ENCODE results near the gene STK39. TPM values are rescaled to one million over a fixed set of nuclear protein-coding genes. Genes with fewer than 3 reads are reported as not detected.

Gene STK39
- total and polyA plus RNA-seq, 2 experiments from 2014 or later = 3.2 to 14.6 TPM

GRCh38 chr2:168002021-168002553 is 245.3 kb downstream of the STK39 start:
- Histone ChIP-seq H3K9me2 (ENCODE audit: insufficient read depth) (no peaks in the 10 kb centered on the region), H3K36me3 (ENCODE audit: low read depth) (no peaks in the 10 kb centered on the region), H3K27me3 (replicated peaks; ENCODE audit: insufficient read depth) (no peaks in the 10 kb centered on the region), H3K4me1 (ENCODE audit: insufficient read depth) (peaks cover 11% of the 10 kb centered on the region), H2AFZ (no peak overlapping the region), H3K9ac (no peak overlapping the region), H4K20me1 (ENCODE audit: insufficient read depth) (no peaks in the 10 kb centered on the region), H3F3A (ENCODE audit: insufficient read depth) (no peaks in the 10 kb centered on the region), H3K9me3 (ENCODE audit: low read depth) (no peaks in the 10 kb centered on the region), H3K4me3 (no peak overlapping the region), H3K27ac (no peak overlapping the region), H3K4me2 (ENCODE audit: unreplicated experiment) (no peak overlapping the region), H3K79me2 (ENCODE audit: insufficient read depth) (no peaks in the 10 kb centered on the region)
- TF ChIP-seq EZH2phosphoT487 (IDR thresholded peaks at IDR 0.05; ENCODE audit: insufficient read depth, low read depth) (no peak), EZH2 (IDR thresholded peaks at IDR 0.05; ENCODE audit: insufficient read depth, poor library complexity, severe bottlenecking) (no peak)
- WGBS, 2 experiments (ENCODE audit: low coverage in 1 of 2, low lambda C conversion rate in 2 of 2, missing lambda C conversion rate in 2 of 2) = 49 to 54% methylated on average over 2 of the region's 2 CpGs
- in situ Hi-C loops (cut with MboI) = no loop called here
- peak; percentile 59 for DNase-seq

GRCh38 chr2:167992278-167992677 is 255.1 kb downstream of the STK39 start:
- in situ Hi-C loops (cut with MboI) = no loop called here

GRCh38 chr2:167990062-167990461 is 257.3 kb downstream of the STK39 start:
- TF ChIP-seq EZH2phosphoT487 (IDR thresholded peaks at IDR 0.05; ENCODE audit: insufficient read depth, low read depth) = no peak
- no peak for TF ChIP-seq EZH2 (IDR thresholded peaks at IDR 0.05; ENCODE audit: insufficient read depth, poor library complexity, severe bottlenecking)
- no peak overlapping the region for H2AFZ ChIP-seq

More at GRCh38 chr2:167992278-167992677, 255.1 kb downstream of the STK39 start:
- no peaks in the 10 kb centered on the region for H3K79me2 ChIP-seq (ENCODE audit: insufficient read depth)
- H3K4me2 ChIP-seq (ENCODE audit: unreplicated experiment) = no peak overlapping the region
- H3K27ac ChIP-seq = no peak overlapping the region
- H3K27me3 ChIP-seq (replicated peaks; ENCODE audit: insufficient read depth) = no peaks in the 10 kb centered on the region
- no peaks in the 10 kb centered on the region for H3K36me3 ChIP-seq (ENCODE audit: low read depth)
- no peaks in the 10 kb centered on the region for H3K4me1 ChIP-seq (ENCODE audit: insufficient read depth)
- no peak overlapping the region for H3K4me3 ChIP-seq
- TF ChIP-seq EZH2 (IDR thresholded peaks at IDR 0.05; ENCODE audit: insufficient read depth, poor library complexity, severe bottlenecking) (no peak), EZH2phosphoT487 (IDR thresholded peaks at IDR 0.05; ENCODE audit: insufficient read depth, low read depth) (no peak)
- H3K9ac ChIP-seq = no peak overlapping the region
- DNase-seq = no peak
- no peaks in the 10 kb centered on the region for H3F3A ChIP-seq (ENCODE audit: insufficient read depth)
- 100% methylated on average over 1 of the region's 1 CpG for WGBS, 2 experiments (ENCODE audit: low coverage in 1 of 2, low lambda C conversion rate in 2 of 2, missing lambda C conversion rate in 2 of 2)
- no peak overlapping the region for H2AFZ ChIP-seq
- no peaks in the 10 kb centered on the region for H3K9me2 ChIP-seq (ENCODE audit: insufficient read depth)
- no peaks in the 10 kb centered on the region for H4K20me1 ChIP-seq (ENCODE audit: insufficient read depth)
- no peaks in the 10 kb centered on the region for H3K9me3 ChIP-seq (ENCODE audit: low read depth)

GRCh38 chr2:167988296-167988695 is 259.1 kb downstream of the STK39 start:
- no peaks in the 10 kb centered on the region for H3K27me3 ChIP-seq (replicated peaks; ENCODE audit: insufficient read depth)
- no peaks in the 10 kb centered on the region for H3K79me2 ChIP-seq (ENCODE audit: insufficient read depth)
- H3K9ac ChIP-seq = no peak overlapping the region
- no peak for DNase-seq
- TF ChIP-seq EZH2phosphoT487 (IDR thresholded peaks at IDR 0.05; ENCODE audit: insufficient read depth, low read depth) (no peak), EZH2 (IDR thresholded peaks at IDR 0.05; ENCODE audit: insufficient read depth, poor library complexity, severe bottlenecking) (no peak)
- no peaks in the 10 kb centered on the region for H3K36me3 ChIP-seq (ENCODE audit: low read depth)
- H2AFZ ChIP-seq = no peak overlapping the region
- H3K9me3 ChIP-seq (ENCODE audit: low read depth) = no peaks in the 10 kb centered on the region
- no peaks in the 10 kb centered on the region for H3K4me1 ChIP-seq (ENCODE audit: insufficient read depth)
- no peaks in the 10 kb centered on the region for H3F3A ChIP-seq (ENCODE audit: insufficient read depth)
- no peak overlapping the region for H3K4me3 ChIP-seq
- no peaks in the 10 kb centered on the region for H3K9me2 ChIP-seq (ENCODE audit: insufficient read depth)
- WGBS, 2 experiments (ENCODE audit: low coverage in 1 of 2, low lambda C conversion rate in 2 of 2, missing lambda C conversion rate in 2 of 2) = 89 to 100% methylated on average over 2 of the region's 2 CpGs
- no peak overlapping the region for H3K27ac ChIP-seq
- H3K4me2 ChIP-seq (ENCODE audit: unreplicated experiment) = no peak overlapping the region
- in situ Hi-C loops (cut with MboI) = no loop called here
- no peaks in the 10 kb centered on the region for H4K20me1 ChIP-seq (ENCODE audit: insufficient read depth)

More at GRCh38 chr2:167990062-167990461, 257.3 kb downstream of the STK39 start:
- in situ Hi-C loops (cut with MboI) = no loop called here
- DNase-seq = no peak
- 89 to 90% methylated on average over 4 of the region's 4 CpGs for WGBS, 2 experiments (ENCODE audit: low coverage in 1 of 2, low lambda C conversion rate in 2 of 2, missing lambda C conversion rate in 2 of 2)
- H3K9me3 ChIP-seq (ENCODE audit: low read depth) = no peaks in the 10 kb centered on the region
- no peak overlapping the region for H3K4me3 ChIP-seq
- H4K20me1 ChIP-seq (ENCODE audit: insufficient read depth) = no peaks in the 10 kb centered on the region
- H3K27me3 ChIP-seq (replicated peaks; ENCODE audit: insufficient read depth) = no peaks in the 10 kb centered on the region
- no peak overlapping the region for H3K27ac ChIP-seq
- H3K4me1 ChIP-seq (ENCODE audit: insufficient read depth) = no peaks in the 10 kb centered on the region
- H3K4me2 ChIP-seq (ENCODE audit: unreplicated experiment) = no peak overlapping the region
- no peaks in the 10 kb centered on the region for H3F3A ChIP-seq (ENCODE audit: insufficient read depth)
- no peaks in the 10 kb centered on the region for H3K79me2 ChIP-seq (ENCODE audit: insufficient read depth)
- no peaks in the 10 kb centered on the region for H3K9me2 ChIP-seq (ENCODE audit: insufficient read depth)
- no peak overlapping the region for H3K9ac ChIP-seq
- H3K36me3 ChIP-seq (ENCODE audit: low read depth) = no peaks in the 10 kb centered on the region

All from GM23248 (cell line).